GM18951 (cell line): Measurements from ENCODE around the gene ARL8B.
A peak's percentile ranks its signal among the peaks of the same experiment; 100 is the strongest.

ENCODE experiments used
- POLR2A ChIP-seq: IDR thresholded peaks from 4 replicates; pipeline ENCODE4 v1.6.1; 2011; ENCODE audit warnings: mild to moderate bottlenecking; ENCODE audit not compliant: insufficient read length, insufficient read depth; ENCODE audit errors: extremely low read depth
- in situ Hi-C: fragments of 300-500 bp; cut with MboI; formaldehyde crosslinking; loops from one replicate; pipeline ENCODE4 v1.12.0; 2022; ENCODE audit warnings: low sequenced_read_pairs, mixed read lengths, inconsistent platforms; ENCODE audit not compliant: unreplicated experiment

ARL8B gene

DNA sequence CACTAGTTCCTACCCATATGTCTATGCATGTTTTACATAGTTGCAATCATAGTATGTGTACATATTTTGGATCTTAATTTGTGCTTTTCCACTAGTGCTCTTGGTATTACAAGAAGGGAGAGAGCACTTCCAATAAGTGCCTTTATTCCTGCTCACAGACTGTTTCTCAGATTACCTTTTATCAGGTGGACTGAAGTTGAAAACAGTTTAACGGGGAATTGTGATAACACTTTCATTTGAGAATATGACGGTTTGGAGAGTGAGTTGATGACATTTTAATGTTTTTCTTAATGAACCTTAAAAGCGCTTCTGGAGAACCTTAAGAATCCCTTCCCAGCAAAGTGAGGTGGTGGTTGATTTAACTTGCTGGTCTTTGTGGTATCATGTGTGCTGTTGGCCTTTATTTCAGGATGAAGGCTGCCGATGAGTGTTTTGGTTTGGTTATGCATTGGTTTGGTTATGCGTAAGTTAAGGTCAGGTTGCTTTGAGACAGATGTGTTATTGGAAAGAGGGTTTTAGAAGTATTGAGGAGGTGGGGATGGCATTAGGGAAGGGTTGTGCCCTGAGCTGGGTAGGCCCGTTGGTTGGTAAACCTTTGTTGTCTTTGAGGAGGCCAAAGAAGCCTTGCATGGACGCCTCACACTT is 68.2 kb downstream of the ARL8B start:
- in situ Hi-C loops: no loop called here

DNA sequence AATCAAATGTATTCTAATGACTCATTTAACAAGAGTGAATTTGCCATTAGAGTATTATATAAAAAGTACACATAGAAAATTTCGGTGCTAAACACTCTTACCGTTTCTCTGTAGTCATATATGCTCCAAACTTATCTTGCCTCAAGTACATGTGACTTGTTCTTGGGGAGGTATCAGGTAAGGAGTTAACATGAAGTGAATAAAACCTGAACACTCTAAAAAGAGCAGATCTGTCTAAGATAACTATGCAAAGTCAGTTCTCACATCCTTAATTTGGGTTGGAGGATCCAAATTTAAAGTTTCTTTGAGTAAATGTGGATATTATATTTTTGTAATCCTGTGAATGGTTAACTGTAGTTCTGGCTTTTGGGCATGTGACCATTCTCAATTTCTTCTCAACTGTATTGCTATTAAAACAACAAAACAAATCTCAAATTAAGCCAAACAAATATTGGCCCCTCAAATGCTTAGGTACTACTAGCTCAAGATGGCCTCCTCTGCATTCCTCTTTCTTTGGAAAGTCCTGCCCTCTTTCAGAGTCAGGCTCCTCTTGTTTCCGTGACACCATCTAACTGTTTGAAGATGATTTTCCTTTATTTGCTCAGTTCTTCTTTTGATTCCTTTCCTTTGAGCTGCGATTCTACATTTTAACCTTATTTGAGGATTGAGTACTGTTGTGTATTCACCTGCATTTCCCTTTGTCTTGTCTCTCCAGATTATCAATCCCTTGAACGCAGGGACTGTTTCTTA is 69.6 kb downstream of the ARL8B start:
- TF ChIP-seq POLR2A: peak; percentile 51
- in situ Hi-C loops: no loop called here

More for the DNA sequence above, 68.2 kb downstream of the ARL8B start:
- no peak for TF ChIP-seq POLR2A

DNA sequence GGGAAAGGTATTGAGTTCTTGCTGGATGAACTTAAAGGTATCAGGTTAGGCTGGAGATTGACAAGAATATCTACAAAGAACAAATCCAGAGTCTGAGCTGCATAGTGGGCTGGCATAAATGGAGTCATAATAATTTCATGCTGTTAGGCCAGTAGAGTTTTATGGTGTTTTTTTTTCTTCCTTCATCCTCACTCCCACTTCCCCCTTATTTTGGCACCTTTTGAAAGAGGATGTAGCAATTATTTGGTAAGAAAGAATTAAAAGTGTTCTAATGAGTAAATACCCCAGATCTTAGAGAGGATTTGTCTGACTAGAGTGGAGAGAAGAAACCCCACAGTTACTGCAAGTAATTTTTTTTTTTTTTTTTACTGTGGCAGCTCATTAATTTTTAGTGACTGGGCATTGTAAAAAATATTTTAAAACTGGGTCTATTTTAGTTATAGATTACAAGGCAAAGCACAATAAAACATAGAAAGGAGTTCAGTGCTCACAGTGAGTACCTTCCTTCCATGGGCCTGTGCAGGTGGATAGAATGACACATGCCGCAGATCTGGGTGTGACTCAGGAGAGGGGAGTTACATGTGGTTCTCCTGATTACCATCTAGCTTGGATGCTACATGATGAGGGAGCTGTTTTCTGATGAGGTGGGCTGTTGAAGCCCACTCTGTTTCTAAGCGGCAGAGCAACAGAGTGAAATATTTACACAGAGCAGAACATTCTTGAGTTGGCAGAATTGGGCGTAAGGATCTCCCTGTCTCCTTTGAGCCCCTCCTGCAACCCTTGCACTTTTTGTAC is 70.7 kb downstream of the ARL8B start:
- no peak for TF ChIP-seq POLR2A
- in situ Hi-C loops: no loop called here

DNA sequence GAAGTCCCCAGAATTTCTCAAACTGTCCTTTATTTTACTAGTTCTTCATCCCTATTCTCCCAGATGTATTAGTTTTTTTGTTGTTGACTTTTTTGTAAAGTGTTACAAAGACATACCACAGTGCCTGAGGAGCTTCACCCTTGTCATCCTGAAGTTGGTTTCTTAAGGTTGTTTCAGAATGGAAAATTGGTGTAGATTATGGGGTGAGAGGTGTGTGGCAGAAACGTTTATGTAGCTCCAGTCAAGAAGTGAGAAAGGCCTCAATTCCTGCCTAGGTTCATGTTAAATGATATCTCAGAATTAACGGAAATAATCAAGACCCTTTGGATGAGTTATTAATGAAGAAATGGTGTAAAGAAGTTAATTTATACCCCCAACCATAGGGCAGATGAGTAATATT is 72.2 kb downstream of the ARL8B start:
- in situ Hi-C loops: no loop called here
- TF ChIP-seq POLR2A: no peak

DNA sequence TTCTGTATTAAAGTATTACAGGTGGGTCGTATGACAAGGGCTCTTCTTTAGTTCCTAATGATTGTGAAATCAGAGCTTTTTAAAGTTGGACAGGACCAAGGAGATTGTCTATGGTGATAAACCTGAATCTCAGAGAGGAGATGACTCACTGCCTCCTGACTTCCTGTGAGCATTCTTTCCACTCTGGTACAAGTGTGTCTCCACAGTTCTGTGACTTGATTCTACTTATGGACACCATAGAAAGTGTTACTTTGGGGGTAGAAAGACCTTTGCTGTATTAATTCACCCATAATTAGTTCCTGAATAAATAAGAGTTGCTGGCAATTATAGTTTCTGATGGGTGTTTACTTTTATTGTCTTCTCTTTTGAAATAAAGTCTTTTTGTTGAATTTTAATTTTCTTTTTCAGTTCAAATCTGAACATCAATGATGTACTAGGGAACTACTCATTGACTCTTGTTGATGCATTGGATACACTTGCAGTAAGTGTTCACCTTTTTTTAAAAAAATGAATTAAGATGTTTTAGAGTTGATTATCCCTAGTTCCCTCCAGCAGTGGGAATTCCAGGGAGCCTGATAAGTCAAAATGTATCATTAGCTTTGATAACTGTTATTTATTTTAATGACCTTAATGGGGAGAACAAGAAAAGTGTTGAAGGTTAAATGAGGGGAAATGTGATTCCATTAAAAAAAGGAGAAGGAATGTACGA is 72.9 kb downstream of the ARL8B start:
- in situ Hi-C loops: no loop called here
- peak; percentile 26 for TF ChIP-seq POLR2A

DNA sequence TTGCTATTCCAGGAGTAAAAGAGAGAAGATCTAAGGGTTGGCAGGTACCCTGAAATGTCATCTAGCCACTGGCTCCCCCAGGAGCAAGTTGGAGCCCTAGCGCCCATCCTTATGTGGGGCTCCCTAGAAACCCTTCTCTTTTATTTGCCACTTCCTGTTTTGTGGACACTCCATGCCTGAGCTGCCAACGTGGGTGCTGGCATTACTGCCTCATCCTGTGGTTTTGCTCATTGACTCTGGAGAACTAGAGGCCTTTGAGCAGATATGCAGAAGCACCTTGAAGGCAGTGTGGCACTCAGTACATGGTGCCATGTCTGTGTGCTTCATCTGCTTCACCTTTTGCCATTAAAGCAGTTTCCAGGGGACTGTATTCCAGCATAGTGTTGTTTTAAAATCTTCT is 73.5 kb downstream of the ARL8B start:
- no peak for TF ChIP-seq POLR2A
- in situ Hi-C loops: no loop called here

DNA sequence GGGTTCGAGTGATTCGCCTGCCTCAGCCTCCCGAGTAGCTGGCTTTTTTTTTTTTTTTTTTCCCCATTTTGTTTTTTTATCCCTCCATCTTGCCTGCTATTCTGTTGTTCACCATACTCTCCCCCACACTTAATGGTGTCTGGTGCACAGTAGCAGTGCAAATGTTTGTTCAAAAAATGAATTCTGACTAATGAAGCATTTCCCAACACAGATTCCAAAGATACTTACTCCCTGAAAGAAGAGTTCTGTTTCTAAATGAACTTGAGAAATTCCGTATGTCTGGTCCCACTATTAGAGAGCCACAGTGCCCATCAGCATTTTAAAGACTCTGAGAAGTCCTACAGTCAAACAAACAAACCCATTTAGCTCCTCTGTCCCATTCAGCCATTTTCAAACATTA is 74.9 kb downstream of the ARL8B start:
- in situ Hi-C loops: no loop called here
- TF ChIP-seq POLR2A: no peak

DNA sequence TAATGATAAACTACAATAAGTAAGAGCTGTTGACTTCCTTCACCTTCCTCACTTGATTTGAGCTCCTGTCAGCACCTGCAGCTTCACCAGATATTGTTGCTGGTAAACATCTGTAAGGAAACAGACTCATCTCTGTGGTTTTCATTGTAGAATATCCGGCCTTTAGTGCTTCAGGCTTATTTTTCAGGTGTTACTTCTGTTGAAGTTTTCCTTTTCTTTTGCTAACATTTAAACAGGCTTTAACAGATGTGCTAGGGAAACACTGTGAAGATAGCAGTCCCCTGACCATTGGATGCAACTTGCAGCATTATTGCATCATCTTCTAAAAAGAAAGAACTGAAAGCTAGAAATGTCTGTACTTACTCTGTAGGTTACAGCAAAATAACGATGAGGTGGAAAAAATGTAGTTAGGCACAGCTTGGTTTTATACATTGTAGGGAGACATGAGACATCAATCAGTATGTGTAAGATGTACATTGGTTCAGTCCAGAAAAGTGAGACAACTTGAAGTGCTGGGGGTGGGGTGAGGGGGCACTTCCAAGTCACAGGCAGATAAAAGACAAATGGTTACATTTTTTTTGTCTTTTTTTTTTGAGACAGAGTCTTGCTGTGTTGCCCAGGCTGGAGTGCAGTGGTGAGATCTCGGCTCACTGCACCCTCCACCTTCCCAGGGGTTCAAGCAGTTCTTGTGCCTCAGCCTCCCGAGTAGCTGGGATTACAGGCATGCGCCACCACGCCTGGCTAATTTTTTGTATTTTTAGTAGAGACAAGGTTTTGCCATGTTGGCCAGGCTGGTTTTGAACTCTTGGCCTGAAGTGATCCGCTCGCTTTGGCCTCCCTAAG is 75.6 kb downstream of the ARL8B start:
- no peak for TF ChIP-seq POLR2A
- in situ Hi-C loops: no loop called here

DNA sequence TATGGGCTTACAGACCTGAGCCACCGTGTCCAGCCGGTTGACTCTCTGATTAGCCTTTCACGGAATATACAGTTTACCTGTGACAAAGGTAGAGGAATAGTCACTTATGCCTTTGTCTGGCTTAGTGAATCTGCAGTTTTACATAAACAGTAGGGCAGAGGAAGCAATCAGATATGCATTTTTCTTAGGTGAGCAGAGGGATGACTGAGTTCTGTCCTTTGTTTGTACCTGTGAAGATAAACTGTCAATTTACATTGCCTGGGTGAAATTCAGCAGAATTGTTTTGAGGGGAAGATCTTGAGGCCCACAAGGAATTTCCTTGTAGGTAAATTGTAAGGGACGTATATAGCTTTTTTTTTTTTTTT is 76.2 kb downstream of the ARL8B start:
- in situ Hi-C loops: no loop called here
- TF ChIP-seq POLR2A: no peak

DNA sequence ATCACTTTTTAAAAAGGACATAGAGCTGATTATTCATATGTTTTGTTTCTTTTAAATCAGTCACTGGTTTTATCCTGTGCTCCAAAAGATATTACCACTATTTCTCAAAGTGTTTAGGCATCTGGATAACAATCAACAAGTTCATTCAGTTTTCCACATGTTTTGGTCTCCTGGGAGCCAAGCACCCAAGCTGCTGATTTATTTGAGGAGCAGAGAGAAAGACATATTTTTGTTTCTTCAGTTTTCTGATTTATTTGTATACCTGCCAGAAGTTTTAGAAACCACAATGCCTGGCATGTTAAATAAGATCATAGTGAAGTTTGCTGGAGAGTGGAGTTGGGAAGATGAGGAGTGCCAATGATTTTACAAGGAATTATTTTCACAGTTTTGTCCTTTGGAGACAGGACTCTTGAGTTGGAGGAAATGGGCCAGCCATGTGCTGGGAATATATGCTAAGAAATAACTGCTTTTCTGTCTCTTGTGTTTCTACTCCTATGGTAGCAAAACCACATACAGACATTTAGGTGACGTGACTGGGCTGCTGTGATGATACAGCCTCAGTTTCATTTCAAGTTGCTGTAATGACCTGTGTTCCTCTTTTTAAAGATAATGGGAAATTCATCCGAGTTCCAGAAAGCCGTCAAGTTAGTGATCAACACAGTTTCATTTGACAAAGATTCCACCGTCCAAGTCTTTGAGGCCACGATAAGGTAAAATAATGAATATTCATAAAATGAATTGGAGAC is 77.1 kb downstream of the ARL8B start:
- TF ChIP-seq POLR2A: no peak
- in situ Hi-C loops: no loop called here

DNA sequence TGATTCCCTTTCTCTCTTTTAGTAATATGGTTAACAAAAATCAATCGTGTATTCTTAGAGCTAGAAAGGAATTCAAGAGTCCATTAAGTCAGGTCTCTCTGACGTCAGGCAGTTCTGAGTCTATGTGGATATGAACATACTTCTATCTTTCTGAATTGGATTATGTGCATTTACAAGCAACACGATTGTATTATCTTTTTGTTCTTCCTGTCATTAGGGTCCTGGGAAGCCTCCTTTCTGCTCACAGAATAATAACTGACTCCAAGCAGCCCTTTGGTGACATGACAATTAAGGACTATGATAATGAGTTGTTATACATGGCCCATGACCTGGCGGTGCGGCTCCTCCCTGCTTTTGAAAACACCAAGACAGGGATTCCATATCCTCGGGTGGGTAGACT is 79.4 kb downstream of the ARL8B start:
- no peak for TF ChIP-seq POLR2A
- in situ Hi-C loops: no loop called here

DNA sequence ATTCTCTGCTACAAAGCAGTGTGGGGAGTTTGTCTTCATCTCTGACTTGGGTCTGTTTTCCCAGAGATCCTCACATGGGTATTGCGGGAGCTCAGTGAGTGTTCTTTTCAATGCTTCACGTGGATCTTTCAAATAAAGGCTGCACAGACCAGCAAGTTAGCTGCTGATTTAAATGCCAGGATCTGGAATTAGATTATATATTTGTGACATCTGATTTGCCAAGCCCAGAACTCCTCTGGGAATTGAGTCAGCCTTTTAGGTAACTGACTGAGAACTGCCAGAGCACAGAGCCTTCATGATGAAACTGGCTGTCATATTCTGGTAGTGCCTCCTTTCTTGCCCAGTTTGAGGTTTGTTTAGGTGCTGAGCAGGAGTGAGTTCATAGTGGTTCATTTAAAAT is 80.1 kb downstream of the ARL8B start:
- in situ Hi-C loops: no loop called here
- no peak for TF ChIP-seq POLR2A
